ENCODE data around the gene CBX2.

The CBX2 gene

DNA sequence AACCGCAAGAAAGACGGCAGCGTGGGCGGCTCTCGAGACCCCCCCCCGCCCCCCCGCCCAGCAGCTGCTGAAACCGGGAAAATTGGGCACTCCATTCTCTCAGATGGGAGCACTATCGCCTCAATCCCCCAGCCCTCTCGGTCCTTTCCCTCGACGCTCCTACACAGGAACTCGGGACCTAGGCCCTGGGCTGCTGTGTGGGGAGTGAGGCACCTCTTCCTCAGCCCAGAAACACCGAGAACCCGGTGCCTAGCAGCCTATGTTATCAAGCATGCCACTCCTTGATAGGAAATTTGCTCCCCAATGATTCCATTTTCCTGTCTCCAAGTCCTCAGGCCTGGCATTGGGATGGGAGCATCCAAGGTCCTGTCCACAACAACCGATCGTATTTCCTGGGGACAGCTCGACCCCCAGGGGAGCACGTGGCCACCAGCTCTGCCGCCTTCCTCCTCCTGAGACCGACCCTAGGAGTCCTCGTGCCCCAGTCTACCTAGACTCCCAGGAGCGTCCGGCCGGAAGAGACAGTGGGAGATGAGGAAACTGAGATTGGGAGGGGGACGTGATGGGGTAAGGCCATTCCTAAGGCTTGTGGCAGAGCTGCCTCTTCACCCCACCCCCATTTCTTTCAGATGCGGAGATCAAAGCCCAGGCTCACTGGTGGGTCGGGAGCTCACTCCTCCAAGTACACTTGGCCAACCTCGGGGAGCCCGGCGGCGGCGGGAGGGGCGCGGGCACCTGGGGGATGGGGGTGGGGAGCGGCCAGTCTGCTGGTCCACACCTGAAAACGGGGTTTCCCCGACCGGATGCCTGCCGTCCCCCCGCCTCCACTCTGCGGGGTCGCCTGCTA, 36.4 kb downstream of the CBX2 start:
- no peak for DNase-seq

DNA sequence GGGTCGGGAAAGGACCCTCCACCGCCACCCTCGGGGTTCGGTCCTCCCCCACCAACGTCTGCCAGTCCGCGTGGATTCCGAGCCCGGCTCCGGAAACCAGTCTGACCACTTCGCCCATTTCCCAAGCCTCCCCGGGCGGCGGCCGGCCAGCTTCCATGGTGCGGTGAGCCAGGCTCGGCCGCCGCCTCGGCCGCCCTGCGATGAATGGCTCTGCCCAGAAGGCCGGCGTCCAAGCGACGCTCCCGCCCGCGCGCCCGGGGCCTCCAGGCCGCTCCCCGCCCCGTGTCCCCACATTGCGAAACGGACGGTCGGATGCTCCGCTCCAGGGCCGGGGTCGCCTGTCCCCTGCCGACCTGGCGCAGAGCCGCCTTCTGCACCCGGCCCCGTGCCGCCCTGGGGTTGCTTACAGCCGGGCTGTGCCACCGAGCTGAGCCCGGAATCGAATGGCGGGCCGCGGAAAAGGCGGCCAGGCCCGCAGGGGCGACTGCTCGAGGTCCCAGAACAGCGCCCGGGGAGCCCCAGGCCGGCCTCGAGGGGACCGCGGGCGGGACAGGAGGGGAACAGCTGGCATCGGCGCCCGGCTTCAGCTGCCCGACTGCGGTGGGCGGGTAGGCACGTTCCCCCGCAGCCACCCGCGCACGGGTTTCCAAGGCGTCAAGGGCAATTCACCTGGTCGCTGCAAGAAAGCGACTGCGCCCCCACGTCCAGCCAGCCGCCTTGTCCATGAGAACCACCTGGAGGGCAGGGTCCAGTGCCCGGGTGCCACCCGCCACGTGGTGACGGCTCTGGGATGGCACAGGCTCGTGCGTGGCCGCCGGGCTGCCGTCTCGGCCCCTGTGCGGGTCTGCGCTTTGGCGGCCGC, 37.3 kb downstream of the CBX2 start:
- DNase-seq: no peak

DNA sequence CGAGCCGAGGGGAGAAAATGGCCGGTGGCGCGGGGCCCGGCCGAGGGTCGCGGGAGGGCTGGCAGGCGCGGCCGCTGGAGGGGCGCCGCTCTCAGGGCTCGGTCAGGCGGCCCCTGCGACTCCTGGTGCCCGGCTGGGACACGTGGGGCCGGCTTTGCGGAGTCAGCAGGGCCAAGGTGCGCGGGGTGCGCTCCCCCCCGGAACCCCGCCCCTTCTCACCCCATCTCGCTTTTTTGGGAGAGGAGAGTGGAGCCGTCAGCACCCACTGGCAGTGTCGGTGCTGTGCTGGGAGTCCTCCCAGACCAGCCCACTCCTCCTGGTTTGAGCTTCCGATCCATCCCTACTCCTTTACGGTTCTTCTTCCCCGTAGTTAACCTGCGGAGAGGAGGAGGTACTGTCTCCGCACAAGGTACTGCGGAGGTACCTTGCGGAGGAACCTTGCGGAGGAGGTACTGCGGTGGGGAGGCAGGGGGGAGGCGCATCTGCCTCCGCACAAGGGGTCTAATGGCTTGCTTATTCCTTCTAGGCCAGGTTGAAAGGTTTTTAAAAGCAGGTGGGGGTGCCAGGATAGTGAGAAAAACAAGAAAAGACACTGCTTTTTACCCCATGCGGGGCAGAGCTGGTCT, 38.0 kb downstream of the CBX2 start:
- DNase-seq: no peak

DNA sequence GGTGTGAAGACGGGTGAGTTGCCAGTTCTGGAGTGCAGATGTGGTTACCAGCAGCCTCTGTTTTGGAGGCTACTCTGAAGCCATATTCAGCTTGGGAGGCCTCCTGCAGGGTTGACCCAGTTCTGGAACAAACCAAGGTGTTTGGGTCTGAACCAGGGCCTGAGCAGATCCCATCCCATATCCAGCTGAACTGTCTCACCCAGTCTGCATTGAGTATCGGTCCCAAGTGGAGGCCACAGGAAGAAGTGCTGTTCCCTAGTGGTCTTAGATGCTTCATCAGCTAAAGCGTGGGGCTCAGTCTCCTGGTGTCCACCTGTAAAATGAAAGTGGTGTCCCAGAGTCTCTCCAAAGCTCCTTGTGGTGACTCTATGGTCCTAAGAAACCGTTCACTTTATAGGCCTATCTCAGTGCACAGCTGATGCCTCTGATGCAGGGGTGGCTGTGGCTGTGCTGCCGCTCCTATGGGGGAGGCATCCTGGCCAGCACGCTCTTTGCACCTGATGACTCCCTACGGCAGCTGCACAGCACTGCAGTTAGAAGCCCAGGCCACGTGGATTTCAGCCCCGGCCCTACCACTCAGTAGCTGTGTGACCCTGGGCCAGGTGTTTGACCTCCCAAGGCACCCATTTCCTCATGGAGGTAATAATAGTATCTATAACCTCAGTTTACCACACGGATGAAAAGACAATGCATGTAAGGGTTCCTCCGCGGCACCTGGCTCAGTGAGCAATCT, 40.2 kb downstream of the CBX2 start:
- no peak for DNase-seq

DNA sequence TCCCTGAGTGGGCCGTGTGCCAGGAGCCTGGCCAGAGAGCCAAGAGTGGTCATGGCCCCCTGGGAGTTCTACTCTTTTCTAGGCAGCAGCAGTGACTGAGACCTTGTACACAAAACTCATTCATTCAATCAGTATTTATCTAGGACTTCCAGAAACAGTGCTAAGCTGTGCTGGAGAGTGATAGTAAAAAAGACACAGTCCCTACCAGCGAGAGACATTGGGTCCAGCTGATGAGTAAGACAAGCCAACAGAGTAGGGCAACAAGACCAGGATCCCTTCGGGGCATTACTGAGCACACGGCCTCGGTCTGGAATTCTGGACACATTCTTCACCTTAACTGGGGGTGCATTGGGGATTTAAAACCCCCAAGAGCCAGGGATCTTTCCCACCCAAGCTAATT, 41.1 kb downstream of the CBX2 start:
- no peak for DNase-seq

GRCh38 chr17:79819534-79820276, 41.8 kb downstream of the CBX2 start:
- DNase-seq: no peak

DNA sequence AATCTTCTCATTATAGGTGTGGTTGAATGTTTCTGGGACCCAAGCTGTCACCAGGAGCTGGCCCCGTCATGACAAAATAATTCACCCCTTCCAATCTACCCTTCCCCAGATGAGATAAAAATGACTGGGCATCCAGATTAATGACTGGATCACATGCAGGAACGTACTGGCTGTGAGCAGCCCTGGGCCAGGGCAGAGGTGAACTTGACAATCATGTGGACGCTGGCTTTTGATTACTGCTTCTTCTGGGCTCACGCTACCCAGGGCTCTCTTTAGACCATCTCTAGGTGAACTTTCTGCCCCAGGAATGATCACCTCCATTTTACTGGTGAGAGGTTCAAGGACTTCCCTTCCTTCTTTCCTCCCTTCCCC, 43.0 kb downstream of the CBX2 start:
- DNase-seq: no peak

DNA sequence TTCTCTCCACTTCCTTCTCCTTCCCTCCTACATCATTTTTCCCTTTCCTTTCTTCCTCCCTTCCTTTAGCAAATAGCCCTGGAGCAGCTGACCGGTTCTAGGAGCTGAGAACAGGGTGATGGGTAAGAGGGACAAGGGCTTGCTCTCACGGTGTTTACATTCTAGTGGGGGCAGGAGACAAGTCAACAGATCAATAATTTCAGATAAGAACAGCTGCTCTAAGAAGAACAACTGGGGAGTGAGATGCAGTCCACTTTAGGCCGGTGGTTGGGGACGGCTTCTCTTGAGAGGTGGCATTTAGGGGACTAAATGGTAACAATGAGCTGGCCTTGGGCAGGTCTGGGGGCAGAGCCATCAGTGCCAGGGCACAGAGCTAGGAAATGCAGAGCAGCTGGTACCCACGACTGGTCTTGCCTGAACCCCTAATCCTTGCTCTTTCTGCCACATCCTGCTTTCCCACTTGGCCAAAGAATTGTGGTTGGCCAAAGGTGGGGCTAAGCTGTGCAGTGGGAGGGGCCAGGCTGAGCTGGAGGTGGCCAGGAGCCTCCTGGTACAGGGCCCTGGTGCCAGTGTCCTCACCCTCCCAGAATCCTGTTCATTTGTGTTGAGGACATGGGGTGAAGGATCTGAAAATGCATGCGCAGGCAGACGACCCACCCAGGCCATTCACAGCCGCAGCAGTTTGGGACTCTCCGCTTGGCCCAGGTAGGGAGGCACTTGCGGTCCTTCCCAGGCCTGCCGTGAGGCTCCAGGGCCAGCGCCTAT, 43.6 kb downstream of the CBX2 start:
- DNase-seq: no peak

DNA sequence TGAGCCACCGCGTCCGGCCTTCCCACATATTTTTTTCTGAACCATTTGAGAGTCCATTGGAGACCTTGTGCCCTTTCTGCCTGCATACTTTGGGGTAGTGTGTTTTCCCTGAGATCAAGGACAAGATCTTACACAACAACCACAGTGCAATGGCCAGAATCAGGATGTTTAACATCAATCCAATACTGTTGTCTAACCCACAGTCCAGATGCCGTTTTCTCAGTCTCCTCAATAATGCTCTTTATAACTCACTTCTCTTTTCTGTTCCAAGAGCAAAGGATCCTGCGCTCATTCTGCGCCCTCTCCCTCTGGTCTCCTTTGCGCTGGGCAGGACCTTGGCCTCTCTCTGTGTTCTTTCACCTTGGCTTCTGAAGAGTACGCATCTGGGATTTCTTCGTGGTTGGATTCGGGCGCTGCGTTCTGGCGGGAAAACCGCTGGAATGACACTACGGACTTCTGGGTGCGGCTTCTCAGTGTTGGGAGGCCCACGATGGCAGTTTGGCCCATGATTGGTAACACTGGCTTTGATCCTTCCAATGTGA, 44.7 kb downstream of the CBX2 start:
- no peak for DNase-seq

DNA sequence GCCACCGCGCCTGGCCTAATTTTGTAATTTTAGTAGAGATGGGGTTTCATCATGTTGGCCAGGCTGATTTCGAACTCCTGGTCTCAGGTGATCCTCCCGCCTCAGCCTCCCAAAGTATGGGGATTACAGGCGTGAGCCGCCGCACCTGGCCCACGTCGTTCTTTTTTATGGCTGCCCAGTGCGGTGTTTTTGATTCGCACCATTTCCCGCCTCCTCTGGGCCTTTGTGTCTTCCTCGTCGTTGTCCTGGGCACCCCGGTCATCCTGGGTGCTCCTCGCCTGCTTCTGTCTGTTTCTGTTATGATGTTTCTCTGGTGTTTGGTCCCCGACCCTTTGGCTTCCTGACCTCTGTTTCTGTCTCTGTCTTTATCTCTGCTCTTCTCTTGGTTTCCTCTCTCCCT, 46.3 kb downstream of the CBX2 start:
- DNase-seq: no peak

DNA sequence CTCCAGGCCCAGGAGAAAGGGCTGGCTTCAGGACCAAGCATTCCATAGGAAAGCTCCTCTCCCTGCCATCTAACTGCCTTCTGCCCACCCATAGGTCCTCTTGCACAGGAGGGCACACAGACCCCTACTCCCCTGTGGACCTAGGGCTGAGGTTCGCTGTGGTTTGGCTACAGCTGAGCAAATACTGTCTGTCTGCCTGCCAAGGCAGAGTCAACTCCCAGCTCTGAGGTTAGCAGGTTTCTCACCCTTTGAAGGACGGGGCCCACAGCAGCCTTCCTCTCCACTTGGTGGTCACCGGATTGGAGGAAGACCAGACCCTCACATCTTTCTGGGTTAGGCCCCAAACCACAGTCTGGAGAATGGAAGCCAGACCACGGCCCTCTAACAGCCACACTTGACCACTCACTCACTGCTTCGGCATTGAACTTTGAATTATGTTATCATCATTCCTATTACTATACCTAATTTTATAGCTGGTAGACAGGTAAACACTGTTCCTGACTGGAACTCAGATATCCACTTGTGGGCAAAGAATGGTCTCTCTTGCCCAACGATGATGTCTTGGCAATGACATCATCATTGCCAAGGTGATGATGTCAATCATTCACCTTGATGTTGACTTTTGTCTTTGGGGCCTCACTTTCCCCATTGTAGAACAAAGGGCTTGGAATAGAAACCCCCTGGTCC, 47.1 kb downstream of the CBX2 start:
- no peak for DNase-seq

DNA sequence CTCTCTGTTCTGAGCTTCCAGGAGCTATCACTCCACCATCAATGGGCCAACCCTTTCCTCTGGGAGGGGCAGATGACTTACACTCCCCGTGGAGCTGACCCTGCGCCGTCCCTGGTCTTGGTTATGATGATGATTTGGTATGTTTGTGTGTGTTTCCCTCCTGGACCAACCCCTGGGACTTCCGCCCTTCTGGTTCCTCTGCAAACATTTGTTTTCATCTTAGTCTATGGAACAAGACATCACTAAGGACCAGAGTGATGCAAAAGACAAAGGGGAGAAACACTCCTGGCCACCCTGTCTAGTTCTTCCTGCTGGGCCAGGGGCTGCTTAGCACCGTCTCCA, 47.6 kb downstream of the CBX2 start:
- DNase-seq: no peak

GRCh38 chr17:79826204-79826680, 48.3 kb downstream of the CBX2 start:
- no peak for DNase-seq

- DNase-seq: no peak
These were observed 49.1 kb downstream of the CBX2 start for GRCh38 chr17:79826841-79827578.

DNA sequence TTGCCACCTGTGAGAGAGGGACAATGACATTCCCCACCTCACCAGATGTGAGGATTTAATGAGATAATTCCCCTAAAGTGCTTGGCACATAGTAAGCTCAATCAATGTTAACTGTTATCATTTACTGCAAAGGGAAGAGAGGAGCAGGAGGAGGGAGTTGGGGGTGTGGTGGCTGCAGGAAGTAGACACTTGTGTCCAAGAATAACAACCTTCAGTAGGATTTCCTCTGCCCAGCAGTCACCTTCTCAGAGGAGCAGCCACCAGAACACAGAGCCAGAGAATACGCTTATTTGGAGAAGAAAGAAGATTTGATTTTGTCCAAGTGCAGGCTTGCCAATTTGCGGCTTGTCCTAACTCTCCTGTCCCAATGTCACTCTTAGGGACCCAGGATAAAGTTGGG, 51.1 kb downstream of the CBX2 start:
- DNase-seq: no peak

DNA sequence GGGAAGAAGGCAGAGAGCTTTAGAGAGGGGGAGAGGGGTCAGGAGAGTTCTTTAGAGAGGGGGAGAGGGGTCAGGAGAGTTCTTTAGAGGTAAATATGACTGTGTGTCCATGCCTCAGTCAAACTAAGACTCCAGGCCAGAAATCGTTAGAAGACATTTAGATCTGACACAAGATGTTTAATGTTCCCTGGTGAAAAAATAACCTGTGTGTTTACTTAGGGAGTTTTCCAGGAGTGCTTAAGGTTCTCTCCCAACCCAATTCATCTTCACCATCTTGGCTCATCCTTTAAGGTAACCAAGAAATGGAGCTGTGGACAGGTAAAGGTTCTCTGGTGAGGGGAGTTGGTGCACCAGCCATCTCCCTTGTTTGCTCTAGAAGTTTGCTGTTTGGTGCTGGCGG, 51.5 kb downstream of the CBX2 start:
- no peak for DNase-seq

- no peak for DNase-seq
These were observed 52.4 kb downstream of the CBX2 start for GRCh38 chr17:79830303-79830702.

- no peak for DNase-seq
These were observed 52.9 kb downstream of the CBX2 start for GRCh38 chr17:79830763-79831264.
